ENCODE data around the gene LAGE3.

LAGE3 gene

GRCh38 chrX:154478728-154479622, at the start of gene LAGE3:
TSS of gene LAGE3 (minus strand) at chrX:154479281. CDS start at chrX:154478915, 366 bp downstream.
- peak; percentile 5 for DNase-seq

- DNase-seq = no peak
These were observed 48.0 kb upstream of the LAGE3 start for GRCh38 chrX:154526901-154527675.

- no peak for DNase-seq
These were observed 46.8 kb upstream of the LAGE3 start for GRCh38 chrX:154525606-154526490.

GRCh38 chrX:154519389-154519788, 40.3 kb upstream of the LAGE3 start:
- DNase-seq = no peak

GRCh38 chrX:154517101-154517781, 38.2 kb upstream of the LAGE3 start:
- no peak for DNase-seq

- no peak for DNase-seq
These were observed 37.6 kb upstream of the LAGE3 start for GRCh38 chrX:154516656-154517100.

- peak; percentile 3 for DNase-seq
These were observed 37.0 kb upstream of the LAGE3 start, which contains the start of gene FAM3A for GRCh38 chrX:154515966-154516655. TSS of gene FAM3A (minus strand) at chrX:154516232. CDS start at chrX:154515772, 460 bp downstream.

GRCh38 chrX:154515090-154515965, 36.2 kb upstream of the LAGE3 start:
- no peak for DNase-seq

GRCh38 chrX:154513716-154514115, 34.6 kb upstream of the LAGE3 start:
- no peak for DNase-seq

- no peak for DNase-seq
These were observed 33.9 kb upstream of the LAGE3 start for GRCh38 chrX:154512879-154513553.

- no peak for DNase-seq
These were observed 32.7 kb upstream of the LAGE3 start for GRCh38 chrX:154511761-154512160.

- no peak for DNase-seq
These were observed 30.4 kb upstream of the LAGE3 start for GRCh38 chrX:154509455-154509854.

GRCh38 chrX:154508384-154508745, 29.3 kb upstream of the LAGE3 start:
- no peak for DNase-seq

- no peak for DNase-seq
These were observed 28.7 kb upstream of the LAGE3 start for GRCh38 chrX:154507673-154508383.

GRCh38 chrX:154506483-154507332, 27.6 kb upstream of the LAGE3 start:
- DNase-seq = no peak

- no peak for DNase-seq
These were observed 26.7 kb upstream of the LAGE3 start for GRCh38 chrX:154505734-154506133.

GRCh38 chrX:154502989-154503388, 23.9 kb upstream of the LAGE3 start:
- no peak for DNase-seq

- DNase-seq = no peak
These were observed 23.0 kb upstream of the LAGE3 start for GRCh38 chrX:154502098-154502497.

All from NCI-H2081 treated with DMSO at 0.1 percent for 48 hours (cell line).